PC-9 (cell line): ENCODE measurements around the gene OPTN.

Experiments
- EZH2 ChIP-seq: fragments of 200-600 bp; sonication (generic); IDR thresholded peaks from 2 replicates; pipeline ENCODE4 v1.8.0; 2017; ENCODE audit warnings: antibody characterized with exemption, low read depth
- TF ChIP-seq, protein P1 (sequence below): fragments of 200-600 bp; sonication (generic); conservative IDR thresholded peaks from 2 replicates; pipeline ENCODE4 v1.6.1; 2017; ENCODE audit warnings: mixed run types, antibody characterized with exemption, mild to moderate bottlenecking, moderate library complexity

GRCh38 chr10:13158401-13158800 lies 58.4 kb downstream of the OPTN start:
- TF ChIP-seq, protein P1, sequence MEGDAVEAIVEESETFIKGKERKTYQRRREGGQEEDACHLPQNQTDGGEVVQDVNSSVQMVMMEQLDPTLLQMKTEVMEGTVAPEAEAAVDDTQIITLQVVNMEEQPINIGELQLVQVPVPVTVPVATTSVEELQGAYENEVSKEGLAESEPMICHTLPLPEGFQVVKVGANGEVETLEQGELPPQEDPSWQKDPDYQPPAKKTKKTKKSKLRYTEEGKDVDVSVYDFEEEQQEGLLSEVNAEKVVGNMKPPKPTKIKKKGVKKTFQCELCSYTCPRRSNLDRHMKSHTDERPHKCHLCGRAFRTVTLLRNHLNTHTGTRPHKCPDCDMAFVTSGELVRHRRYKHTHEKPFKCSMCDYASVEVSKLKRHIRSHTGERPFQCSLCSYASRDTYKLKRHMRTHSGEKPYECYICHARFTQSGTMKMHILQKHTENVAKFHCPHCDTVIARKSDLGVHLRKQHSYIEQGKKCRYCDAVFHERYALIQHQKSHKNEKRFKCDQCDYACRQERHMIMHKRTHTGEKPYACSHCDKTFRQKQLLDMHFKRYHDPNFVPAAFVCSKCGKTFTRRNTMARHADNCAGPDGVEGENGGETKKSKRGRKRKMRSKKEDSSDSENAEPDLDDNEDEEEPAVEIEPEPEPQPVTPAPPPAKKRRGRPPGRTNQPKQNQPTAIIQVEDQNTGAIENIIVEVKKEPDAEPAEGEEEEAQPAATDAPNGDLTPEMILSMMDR = no peak
- TF ChIP-seq EZH2 = no peak
